ENCODE measurements around the gene PTGER3. TPM values are rescaled to one million over a fixed set of nuclear protein-coding genes. Genes with fewer than 3 reads are reported as not detected.

PTGER3 gene
- total and polyA plus RNA-seq, 3 donors from 2014 or later: 0.31 to 3.6 (median 0.43) TPM

DNA sequence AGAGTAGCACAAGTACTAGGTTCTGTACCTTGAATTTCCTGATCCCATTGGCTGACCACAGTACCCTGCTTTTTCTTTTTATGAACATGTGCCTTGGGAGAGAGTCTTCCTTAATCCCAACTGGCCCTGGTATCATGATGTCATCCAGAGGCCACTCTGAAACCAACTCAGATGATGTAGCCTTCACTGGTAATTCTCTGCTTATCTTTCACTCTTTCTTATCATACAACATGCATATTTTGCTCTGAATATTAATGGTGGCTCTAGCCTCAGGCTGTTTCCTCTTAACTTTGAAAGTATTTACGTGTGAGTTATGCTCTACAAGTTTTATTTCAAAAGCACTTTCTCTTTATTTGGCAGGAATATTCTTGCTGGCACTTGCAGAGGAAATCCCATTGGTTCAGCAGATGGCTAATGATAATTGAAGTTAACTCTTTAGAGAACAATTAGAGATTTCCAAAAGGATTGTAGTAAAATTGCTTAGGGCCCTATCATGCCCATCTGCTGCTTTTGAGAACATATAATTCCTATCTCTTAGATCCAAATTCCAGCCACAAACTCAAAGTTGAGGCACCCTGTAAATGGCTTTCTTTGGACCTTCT is 86.1 kb downstream of the PTGER3 start:
- Histone ChIP-seq H3K36me3 (ENCODE audit: low read depth, missing control alignments) (no peaks in the 10 kb centered on the region), H3K4me1 (no peaks in the 10 kb centered on the region), H3K4me3 (no peak overlapping the region), H3K27me3 (no peaks in the 10 kb centered on the region), H3K27ac (no peak overlapping the region), H3K9me3 (no peaks in the 10 kb centered on the region)
- 50 to 70% methylated on average over 1 of the region's 1 CpG for WGBS, 2 donors
- intact Hi-C loops (cut with DNase I; ENCODE audit: low total_unique reads): no loop called here
- TF ChIP-seq POLR2A (IDR thresholded peaks at IDR 0.05): no peak
- TF ChIP-seq, protein P1, sequence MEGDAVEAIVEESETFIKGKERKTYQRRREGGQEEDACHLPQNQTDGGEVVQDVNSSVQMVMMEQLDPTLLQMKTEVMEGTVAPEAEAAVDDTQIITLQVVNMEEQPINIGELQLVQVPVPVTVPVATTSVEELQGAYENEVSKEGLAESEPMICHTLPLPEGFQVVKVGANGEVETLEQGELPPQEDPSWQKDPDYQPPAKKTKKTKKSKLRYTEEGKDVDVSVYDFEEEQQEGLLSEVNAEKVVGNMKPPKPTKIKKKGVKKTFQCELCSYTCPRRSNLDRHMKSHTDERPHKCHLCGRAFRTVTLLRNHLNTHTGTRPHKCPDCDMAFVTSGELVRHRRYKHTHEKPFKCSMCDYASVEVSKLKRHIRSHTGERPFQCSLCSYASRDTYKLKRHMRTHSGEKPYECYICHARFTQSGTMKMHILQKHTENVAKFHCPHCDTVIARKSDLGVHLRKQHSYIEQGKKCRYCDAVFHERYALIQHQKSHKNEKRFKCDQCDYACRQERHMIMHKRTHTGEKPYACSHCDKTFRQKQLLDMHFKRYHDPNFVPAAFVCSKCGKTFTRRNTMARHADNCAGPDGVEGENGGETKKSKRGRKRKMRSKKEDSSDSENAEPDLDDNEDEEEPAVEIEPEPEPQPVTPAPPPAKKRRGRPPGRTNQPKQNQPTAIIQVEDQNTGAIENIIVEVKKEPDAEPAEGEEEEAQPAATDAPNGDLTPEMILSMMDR (IDR thresholded peaks at IDR 0.05): no peak
- DNase-seq: no peak

DNA sequence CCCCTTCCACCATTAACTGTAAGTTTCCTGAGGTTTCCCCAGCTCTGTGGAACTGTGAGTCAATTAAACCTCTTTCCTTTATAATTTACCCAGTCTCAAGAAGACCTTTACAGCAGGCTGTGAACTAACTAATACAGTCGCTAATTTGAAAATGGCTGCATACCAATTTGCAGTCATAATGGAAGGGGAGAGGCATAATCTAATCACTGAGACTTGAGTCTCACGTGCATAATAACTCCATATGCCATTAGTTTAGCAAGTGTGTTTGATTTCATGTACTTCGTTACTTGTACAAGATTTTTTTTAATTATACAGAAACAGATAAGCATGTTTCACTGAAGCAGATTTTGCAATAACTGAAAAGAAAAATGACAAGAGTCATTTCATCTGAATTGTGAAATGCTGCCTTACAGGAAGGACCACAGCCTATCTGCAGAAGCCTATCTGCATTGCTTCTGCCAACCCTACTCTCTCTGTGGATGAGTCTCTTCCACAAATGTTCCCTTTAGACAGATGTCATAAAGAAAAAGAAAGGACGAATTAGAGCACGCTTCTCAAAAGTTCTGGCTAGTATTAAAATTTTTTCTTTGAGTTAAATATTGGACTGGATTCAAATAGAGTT is 99.1 kb downstream of the PTGER3 start:
- no peak for DNase-seq
- Histone ChIP-seq H3K4me1 (no peaks in the 10 kb centered on the region), H3K36me3 (ENCODE audit: low read depth, missing control alignments) (no peaks in the 10 kb centered on the region), H3K27ac (no peak overlapping the region), H3K9me3 (no peaks in the 10 kb centered on the region), H3K4me3 (no peak overlapping the region), H3K27me3 (no peaks in the 10 kb centered on the region)
- TF ChIP-seq, protein P1 (IDR thresholded peaks at IDR 0.05): no peak
- no peak for TF ChIP-seq POLR2A (IDR thresholded peaks at IDR 0.05)
- intact Hi-C loops (cut with DNase I; ENCODE audit: low total_unique reads): no loop called here
- WGBS, 2 donors: 69 to 78% methylated on average over 5 of the region's 5 CpGs

DNA sequence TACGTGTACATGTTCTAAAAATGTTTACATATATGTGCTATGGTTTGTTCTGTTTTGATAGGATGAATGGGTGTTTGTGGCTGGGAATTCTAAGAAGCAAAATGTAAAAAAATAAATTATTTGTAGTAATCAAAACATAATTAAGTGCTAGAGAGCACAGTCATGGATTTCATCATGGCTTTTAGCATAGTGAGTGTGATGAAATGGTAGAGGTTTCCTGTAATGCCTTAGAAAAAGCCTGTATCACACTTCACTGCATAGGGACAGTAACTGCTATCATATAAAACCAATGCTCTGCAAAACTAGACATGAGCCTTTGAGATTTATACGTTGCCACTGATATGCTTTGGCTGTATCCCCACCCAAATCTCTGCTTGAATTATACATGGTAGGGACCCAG is 99.8 kb downstream of the PTGER3 start:
- DNase-seq: no peak
- Histone ChIP-seq H3K27ac (no peak overlapping the region), H3K9me3 (no peaks in the 10 kb centered on the region), H3K4me3 (no peak overlapping the region), H3K27me3 (no peaks in the 10 kb centered on the region), H3K4me1 (no peaks in the 10 kb centered on the region), H3K36me3 (ENCODE audit: low read depth, missing control alignments) (no peaks in the 10 kb centered on the region)
- intact Hi-C loops (cut with DNase I; ENCODE audit: low total_unique reads): no loop called here
- no peak for TF ChIP-seq POLR2A (IDR thresholded peaks at IDR 0.05)
- TF ChIP-seq, protein P1 (IDR thresholded peaks at IDR 0.05): no peak
- 85 to 87% methylated on average over 2 of the region's 2 CpGs for WGBS, 2 donors

DNA sequence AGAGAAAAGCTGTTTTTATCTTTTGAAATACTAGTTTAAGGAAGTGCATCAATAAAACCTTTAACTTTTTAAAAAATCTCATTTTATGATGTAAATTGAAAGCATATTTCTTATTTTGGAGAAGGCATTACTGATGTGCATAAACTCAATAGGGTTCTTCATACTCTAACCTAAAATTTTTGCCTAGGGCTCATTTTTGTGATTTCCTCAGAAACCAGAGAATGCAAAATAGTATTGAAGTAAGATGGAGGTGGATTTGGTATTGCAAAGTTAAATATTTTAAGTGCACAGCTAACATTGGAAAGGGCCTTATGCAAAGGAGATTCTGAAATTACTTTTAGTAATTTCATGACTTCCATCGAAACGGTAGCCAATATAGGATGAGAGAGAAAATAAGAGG is 101.9 kb downstream of the PTGER3 start:
- no peak for DNase-seq
- Histone ChIP-seq H3K27me3 (no peaks in the 10 kb centered on the region), H3K4me1 (no peaks in the 10 kb centered on the region), H3K36me3 (ENCODE audit: low read depth, missing control alignments) (no peaks in the 10 kb centered on the region), H3K27ac (no peak overlapping the region), H3K9me3 (no peaks in the 10 kb centered on the region), H3K4me3 (no peak overlapping the region)
- intact Hi-C loops (cut with DNase I; ENCODE audit: low total_unique reads): no loop called here
- TF ChIP-seq POLR2A (IDR thresholded peaks at IDR 0.05): no peak
- TF ChIP-seq, protein P1 (IDR thresholded peaks at IDR 0.05): no peak
- WGBS, 2 donors: 89 to 97% methylated on average over 2 of the region's 2 CpGs

DNA sequence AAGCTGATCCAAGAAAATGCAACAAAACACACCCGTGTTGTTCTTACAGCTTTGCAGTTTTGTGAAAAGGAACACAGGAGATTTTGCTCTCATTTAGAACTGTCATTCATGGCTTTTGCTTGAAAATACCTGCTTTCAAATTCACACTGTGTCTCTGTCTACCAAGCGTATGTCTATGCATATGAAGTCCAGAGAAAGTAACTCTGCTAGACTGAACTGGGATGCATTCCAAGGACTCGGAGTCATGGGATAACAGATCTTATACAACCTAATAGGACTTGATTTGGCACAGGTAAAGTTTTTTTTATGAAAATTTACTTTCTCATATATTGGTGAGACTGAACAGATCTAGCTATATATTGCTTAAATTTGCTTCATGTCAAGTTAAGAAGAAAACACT is 102.4 kb downstream of the PTGER3 start:
- DNase-seq: no peak
- Histone ChIP-seq H3K36me3 (ENCODE audit: low read depth, missing control alignments) (no peaks in the 10 kb centered on the region), H3K27ac (no peak overlapping the region), H3K4me3 (no peak overlapping the region), H3K4me1 (no peaks in the 10 kb centered on the region), H3K27me3 (no peaks in the 10 kb centered on the region), H3K9me3 (no peaks in the 10 kb centered on the region)
- intact Hi-C loops (cut with DNase I; ENCODE audit: low total_unique reads): no loop called here
- TF ChIP-seq, protein P1 (IDR thresholded peaks at IDR 0.05): no peak
- no peak for TF ChIP-seq POLR2A (IDR thresholded peaks at IDR 0.05)
- WGBS, 2 donors: 74 to 76% methylated on average over 3 of the region's 3 CpGs

Measured in testis (tissue), 3 donors.